GM18951 (cell line): ENCODE results near the gene ARHGEF35.
"Not testable (repeated sequence)": the region's sequence is repeated elsewhere in the genome, so short reads cannot be mapped to it uniquely, and the experiment has no call there.

Source experiments
- in situ Hi-C: fragments of 300-500 bp; cut with MboI; formaldehyde crosslinking; loops from one replicate; pipeline ENCODE4 v1.12.0; 2022; ENCODE audit warnings: low sequenced_read_pairs, mixed read lengths, inconsistent platforms; ENCODE audit not compliant: unreplicated experiment

ARHGEF35 gene

DNA sequence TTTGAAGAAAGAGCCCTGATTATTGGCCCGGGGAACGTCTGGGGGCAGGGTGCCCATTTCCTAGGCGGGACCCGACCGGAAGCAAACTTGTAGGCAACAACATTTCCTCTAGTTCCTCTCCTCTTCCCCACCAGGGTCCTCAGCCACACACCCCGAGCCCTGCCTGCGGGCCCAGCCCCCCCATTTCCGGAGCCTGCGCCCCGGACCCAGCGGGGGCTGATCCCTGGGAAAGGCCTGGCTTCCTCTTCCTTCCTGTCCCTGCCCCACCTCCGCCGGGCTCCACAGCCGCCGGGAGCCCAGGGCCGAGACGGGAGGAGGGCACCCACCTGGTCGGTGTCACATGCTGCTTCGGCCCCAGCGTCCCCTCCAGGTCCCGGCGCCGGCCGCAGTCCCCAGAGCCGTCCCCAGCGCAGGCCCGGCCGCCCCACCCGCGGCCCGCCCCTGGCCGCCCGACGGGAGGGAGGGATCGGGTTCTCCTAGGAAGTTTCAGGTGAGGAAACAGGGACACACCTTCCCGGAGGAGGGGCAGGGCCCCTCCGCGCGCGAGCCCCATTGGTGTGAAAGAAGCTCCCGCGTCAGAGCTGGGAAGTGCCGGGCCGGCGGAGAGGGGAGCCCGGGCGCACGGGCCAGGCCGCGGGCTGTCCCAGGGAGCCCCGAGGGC lies at the start of gene ARHGEF35:
Gene ARHGEF35, minus strand, starts transcription at position 622 of the 661 bp plus-strand sequence. CDS start 7,450 bp downstream, outside the sequence.
- in situ Hi-C loops = not testable (repeated sequence)

DNA sequence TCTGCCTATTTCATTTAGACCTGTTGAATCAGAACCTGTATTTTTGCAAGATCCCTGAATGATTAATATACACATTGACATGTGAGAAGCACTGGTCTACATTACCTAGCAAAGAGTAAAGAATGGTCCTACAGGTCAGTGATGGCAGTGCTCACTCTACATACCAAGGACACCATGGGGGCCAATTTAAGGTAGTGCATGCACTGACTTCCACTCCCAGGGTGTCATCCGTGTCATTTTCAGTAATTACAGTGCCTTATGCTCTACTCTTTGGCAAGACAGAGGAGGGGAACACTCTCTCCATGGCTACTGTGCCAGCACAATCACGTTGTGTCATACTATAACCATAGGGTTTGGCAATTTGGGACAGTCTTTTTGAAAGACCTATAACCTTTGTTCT lies 49.7 kb upstream of the ARHGEF35 start:
- in situ Hi-C loops = not testable (repeated sequence)

DNA sequence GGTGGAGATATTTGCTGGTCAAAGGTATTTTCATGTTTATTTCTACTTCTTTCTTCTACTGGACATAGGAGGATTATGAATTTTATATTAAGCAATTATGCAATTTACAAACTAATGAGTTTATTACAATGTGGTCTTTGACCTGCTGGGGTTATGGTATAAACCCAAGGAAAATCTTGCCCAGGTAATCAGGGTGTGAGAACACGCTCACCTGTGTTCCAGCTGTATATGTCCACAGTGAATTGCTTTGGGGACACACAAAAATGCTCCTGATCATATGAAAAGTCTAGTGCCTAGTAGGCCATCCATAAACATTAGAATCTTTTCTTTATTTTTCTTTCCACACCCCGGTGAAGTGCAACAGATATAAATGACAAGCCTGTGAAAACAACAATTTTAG lies 43.7 kb upstream of the ARHGEF35 start, which contains the start of gene OR2A42:
Gene OR2A42, minus strand, starts transcription at position 241 of the 400 bp plus-strand sequence. CDS start 6,762 bp downstream, outside the sequence.
- in situ Hi-C loops = not testable (repeated sequence)

- in situ Hi-C loops = not testable (repeated sequence)
Observed at GRCh38 chr7:144238530-144239082, 43.0 kb upstream of the ARHGEF35 start.

- in situ Hi-C loops = not testable (repeated sequence)
Observed at GRCh38 chr7:144233039-144233438, 37.4 kb upstream of the ARHGEF35 start.

GRCh38 chr7:144231027-144231426 lies 35.4 kb upstream of the ARHGEF35 start:
- in situ Hi-C loops = not testable (repeated sequence)

GRCh38 chr7:144228810-144229209 lies 33.2 kb upstream of the ARHGEF35 start:
- in situ Hi-C loops = not testable (repeated sequence)

GRCh38 chr7:144226866-144227265 lies 31.2 kb upstream of the ARHGEF35 start:
- in situ Hi-C loops = not testable (repeated sequence)

DNA sequence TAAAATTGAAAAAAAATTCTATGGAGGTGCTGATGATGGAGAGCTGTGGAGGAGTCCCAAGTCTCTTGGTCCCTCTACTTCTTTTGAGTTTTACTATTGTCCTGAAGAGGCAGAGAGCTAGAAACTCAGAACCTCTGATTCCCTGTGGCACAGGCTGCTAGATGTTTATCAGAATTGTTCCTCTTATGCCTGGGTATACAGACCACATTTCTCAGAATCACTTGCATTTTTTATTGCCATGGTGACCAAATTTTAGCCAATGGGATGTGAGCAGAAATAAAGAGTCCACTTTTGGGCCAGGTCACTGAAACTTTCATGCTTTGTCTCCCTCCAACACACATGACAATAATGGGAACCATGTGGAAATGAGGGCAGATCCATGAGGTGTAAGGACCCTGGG lies 28.0 kb upstream of the ARHGEF35 start:
- in situ Hi-C loops = loop anchor here (25.0 kb wide), 1 partner anchor 164 kb away; no protein-coding TSS in a partner anchor

DNA sequence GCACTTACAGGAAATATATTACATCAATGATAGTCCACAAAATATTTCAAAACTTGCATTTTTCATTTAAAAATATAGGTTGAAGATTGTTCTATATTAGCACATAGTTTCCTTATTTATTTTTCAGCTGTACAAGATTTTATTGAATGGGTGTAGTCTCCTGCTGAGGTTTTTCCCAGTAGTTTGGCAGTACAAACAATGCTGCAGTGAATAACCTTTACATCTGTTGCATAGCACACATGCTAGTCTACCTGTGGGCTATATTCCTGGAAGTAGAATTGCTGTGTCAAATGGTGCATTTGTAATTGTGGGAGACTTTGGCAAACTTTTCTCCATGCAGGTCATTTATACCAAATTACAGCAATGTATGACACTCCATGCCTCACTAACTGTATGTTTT lies 24.9 kb upstream of the ARHGEF35 start:
- in situ Hi-C loops = loop anchor here (25.0 kb wide), 1 partner anchor 167 kb away; no protein-coding TSS in a partner anchor

GRCh38 chr7:144219149-144219548 lies 23.5 kb upstream of the ARHGEF35 start:
- in situ Hi-C loops = loop anchor here (25.0 kb wide), 1 partner anchor 168 kb away; no protein-coding TSS in a partner anchor

GRCh38 chr7:144218581-144218980 lies 22.9 kb upstream of the ARHGEF35 start:
- in situ Hi-C loops = loop anchor here (25.0 kb wide), 1 partner anchor 169 kb away; no protein-coding TSS in a partner anchor

DNA sequence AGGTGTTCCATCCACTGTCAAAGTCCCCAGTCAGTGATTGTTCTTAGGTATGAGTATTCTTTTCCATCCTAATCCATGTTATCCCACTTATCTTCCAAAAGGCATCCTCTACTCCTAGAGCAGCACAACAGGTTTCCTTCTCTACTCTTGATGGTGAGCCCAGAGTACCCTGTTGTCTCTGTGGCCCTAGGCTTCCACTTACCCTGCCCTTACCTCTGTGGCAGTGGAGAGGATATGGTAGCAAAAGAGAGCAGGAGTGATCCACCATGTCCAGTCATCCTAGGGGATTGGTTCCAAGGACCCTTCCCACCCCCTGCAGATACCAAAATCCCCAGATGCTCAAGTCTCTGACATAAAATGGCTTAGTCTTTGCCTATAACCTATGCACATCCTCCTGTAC lies 21.6 kb upstream of the ARHGEF35 start:
- in situ Hi-C loops = loop anchor here (25.0 kb wide), 1 partner anchor 170 kb away; no protein-coding TSS in a partner anchor

DNA sequence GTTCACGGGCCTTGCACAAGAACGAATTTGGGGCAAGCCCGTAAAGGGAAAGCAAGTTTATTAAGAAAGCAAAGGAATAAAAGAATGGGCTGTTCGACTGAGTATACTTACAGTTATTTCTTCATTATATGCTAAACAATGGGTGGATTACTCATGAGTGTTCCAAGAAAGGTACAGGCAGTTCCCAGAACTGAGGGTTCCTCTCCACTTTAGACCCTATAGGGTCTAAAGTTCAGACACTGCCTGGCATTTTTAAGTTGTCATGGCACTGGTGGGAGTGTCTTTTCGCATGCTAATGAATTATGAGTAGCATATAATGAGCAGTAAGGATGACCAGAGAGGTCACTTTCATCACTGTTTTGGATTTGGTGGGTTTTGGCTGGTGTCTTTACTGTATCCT lies 9.7 kb upstream of the ARHGEF35 start:
- in situ Hi-C loops = loop anchor here (25.0 kb wide), 1 partner anchor 182 kb away; no protein-coding TSS in a partner anchor

DNA sequence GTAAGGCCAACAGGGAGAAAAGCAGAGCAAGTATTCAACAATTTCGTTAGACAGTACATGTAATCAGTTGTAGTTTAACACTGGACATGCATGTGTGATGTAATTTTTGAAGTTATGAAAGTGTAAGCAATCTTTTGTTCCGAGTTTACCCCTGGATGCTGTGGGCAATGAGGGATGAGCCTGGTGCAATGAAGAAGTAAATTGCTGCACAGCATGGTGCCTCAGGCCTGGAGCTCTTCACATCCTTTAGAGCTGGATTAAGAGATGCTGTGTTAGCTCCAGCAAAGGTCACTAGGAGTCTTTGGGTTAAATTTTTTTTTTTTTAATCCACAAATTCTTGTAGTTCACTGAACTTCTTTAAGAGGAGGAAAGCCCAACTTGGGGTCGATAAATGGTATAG lies 7.5 kb upstream of the ARHGEF35 start:
- in situ Hi-C loops = loop anchor here (25.0 kb wide), 1 partner anchor 184 kb away; no protein-coding TSS in a partner anchor

DNA sequence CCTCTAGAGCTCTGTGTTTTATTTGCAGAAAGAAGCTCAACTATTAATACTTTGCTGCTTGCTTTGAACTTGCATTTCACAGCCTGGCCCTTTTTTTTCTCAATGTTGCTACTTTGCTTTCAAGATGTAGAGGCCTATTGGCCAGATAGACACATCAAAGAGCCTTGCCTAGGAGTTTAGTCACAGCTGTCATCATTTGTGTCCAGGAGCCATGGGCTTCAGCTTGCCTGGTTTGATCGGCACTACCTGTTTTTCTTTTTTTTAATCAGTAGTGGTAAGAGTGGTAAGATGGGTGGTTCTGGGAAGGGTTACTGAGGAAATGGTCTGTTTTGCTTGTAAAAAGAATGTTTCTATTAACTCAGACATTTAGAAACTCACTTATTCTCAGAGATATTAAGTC lies 6.3 kb upstream of the ARHGEF35 start:
- in situ Hi-C loops = loop anchor here (25.0 kb wide), 1 partner anchor 185 kb away; no protein-coding TSS in a partner anchor

GRCh38 chr7:144198934-144199333 lies 3.3 kb upstream of the ARHGEF35 start:
- in situ Hi-C loops = not testable (repeated sequence)

GRCh38 chr7:144194453-144194852 lies 1.2 kb downstream of the ARHGEF35 start:
- in situ Hi-C loops = not testable (repeated sequence)

- in situ Hi-C loops = not testable (repeated sequence)
Observed at GRCh38 chr7:144193782-144194181, 1.9 kb downstream of the ARHGEF35 start.

- in situ Hi-C loops = not testable (repeated sequence)
Observed at GRCh38 chr7:144188578-144189171, 7.0 kb downstream of the ARHGEF35 start.
